Mesendoderm (in vitro differentiated cells): ENCODE measurements around the gene SRL. TPM values are rescaled to one million over a fixed set of nuclear protein-coding genes. Genes with fewer than 3 reads are reported as not detected.

Experiments
- DNase-seq: peaks from one replicate; pipeline ENCODE4 v3.0.0; 2013
- H2AK5ac ChIP-seq: 2 replicates; pipeline ENCODE4 v1.6.1; 2013; ENCODE audit warnings: low read length, inconsistent platforms
- H2BK120ac ChIP-seq: 2 replicates; pipeline ENCODE4 v1.6.1; 2013; ENCODE audit warnings: low read depth, mild to moderate bottlenecking, low read length, moderate library complexity, mixed read lengths
- H2BK15ac ChIP-seq: replicated peaks from 2 replicates; pipeline ENCODE4 v1.6.1; 2013; ENCODE audit warnings: low read depth, mild to moderate bottlenecking, moderate library complexity
- H2BK5ac ChIP-seq: 2 replicates; pipeline ENCODE4 v1.6.1; 2013; ENCODE audit warnings: low read length, inconsistent platforms
- H3K18ac ChIP-seq: 2 replicates; pipeline ENCODE4 v1.6.1; 2013; ENCODE audit warnings: mild to moderate bottlenecking, low read length, mixed read lengths
- H3K23ac ChIP-seq: one replicate; pipeline ENCODE4 v1.6.1; 2013; ENCODE audit warnings: low read length
- H3K27ac ChIP-seq: 2 replicates; pipeline ENCODE4 v1.5.1; 2013; ENCODE audit warnings: low read depth, mild to moderate bottlenecking, inconsistent platforms, low read length, moderate library complexity
- H3K27me3 ChIP-seq: 2 replicates; pipeline ENCODE4 v1.6.1; 2013; ENCODE audit warnings: low read length, control low read depth, mild to moderate bottlenecking, inconsistent platforms; ENCODE audit not compliant: insufficient read depth, poor library complexity
- H3K36me3 ChIP-seq: 2 replicates; pipeline ENCODE4 v1.6.1; 2013; ENCODE audit warnings: low read length, inconsistent platforms; ENCODE audit not compliant: control insufficient read depth, insufficient read depth
- H3K4ac ChIP-seq: one replicate; pipeline ENCODE4 v1.6.1; 2013; ENCODE audit warnings: low read depth, mild to moderate bottlenecking, low read length, moderate library complexity
- H3K4me1 ChIP-seq: 2 replicates; pipeline ENCODE4 v1.6.1; 2013; ENCODE audit warnings: low read depth, low read length, inconsistent platforms; ENCODE audit not compliant: control insufficient read depth
- H3K4me2 ChIP-seq: 2 replicates; pipeline ENCODE4 v1.6.1; 2013; ENCODE audit warnings: low read length
- H3K4me3 ChIP-seq: 2 replicates; pipeline ENCODE4 v1.5.1; 2013; ENCODE audit warnings: mild to moderate bottlenecking, low read length
- H3K56ac ChIP-seq: one replicate; pipeline ENCODE4 v1.6.1; 2013; ENCODE audit warnings: low read length
- H3K79me1 ChIP-seq: 2 replicates; pipeline ENCODE4 v1.6.1; 2013; ENCODE audit warnings: low read length, inconsistent platforms
- H3K79me2 ChIP-seq: 2 replicates; pipeline ENCODE4 v1.6.1; 2013; ENCODE audit warnings: mild to moderate bottlenecking, low read length; ENCODE audit not compliant: control insufficient read depth, insufficient read depth
- H3K9ac ChIP-seq: 2 replicates; pipeline ENCODE4 v1.6.1; 2013; ENCODE audit warnings: low read length, inconsistent platforms
- H4K5ac ChIP-seq: one replicate; pipeline ENCODE4 v1.6.1; 2013; ENCODE audit warnings: low read length
- H4K8ac ChIP-seq: one replicate; pipeline ENCODE4 v1.6.1; 2013; ENCODE audit warnings: low read depth, mild to moderate bottlenecking, control low read depth, low read length, moderate library complexity
- whole genome bisulfite sequencing: extraction: QIAGEN DNeasy Blood & Tissue Kit; methylation state at CpG from one replicate; pipeline ENCODE4 v1.1.7; 2013; ENCODE audit warnings: low lambda C conversion rate, missing lambda C conversion rate; ENCODE audit not compliant: insufficient coverage; ENCODE audit errors: extremely low coverage; 5-methylcytosine and 5-hydroxymethylcytosine counted together
- polyA plus RNA-seq, 2 experiments: library from polyadenylated mRNA; stranded (reverse); fragments of 200-250 nt; gene quantifications; one replicate each; pipeline ENCODE4 v1.2.3, GENCODE V29; 2013

Gene SRL
- polyA plus RNA-seq (2013, experiment 1 of 2): 0.07 TPM
- polyA plus RNA-seq (2013, experiment 2 of 2): 0.06 TPM

DNA sequence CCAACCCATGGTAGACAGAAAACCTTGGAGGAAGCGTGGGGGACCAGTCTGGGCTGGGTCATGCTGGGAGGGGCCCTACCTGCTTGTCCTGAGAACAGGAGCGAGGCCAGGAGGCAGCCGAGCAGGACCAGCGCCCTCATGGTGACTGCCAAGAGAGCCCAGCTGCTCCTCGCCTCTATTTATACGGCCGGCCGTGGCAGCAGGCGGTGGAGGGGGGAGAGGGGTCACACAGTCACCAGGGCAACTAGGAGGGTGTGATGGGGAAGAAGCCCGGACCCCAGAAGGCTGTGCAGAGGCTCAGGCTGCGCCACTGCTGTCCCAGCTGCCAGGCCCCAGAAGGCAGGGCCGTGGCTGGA lies at the start of gene SRL:
Gene SRL (minus strand): TSS at position 153 of the 356 bp plus-strand sequence. CDS start 13 bp downstream, at position 140.
- no peaks in the 10 kb centered on the region for H3K36me3 ChIP-seq
- no peak for DNase-seq
- H4K5ac ChIP-seq: no peak within 1 kb of the TSS
- no peak within 1 kb of the TSS for H2AK5ac ChIP-seq
- H3K9ac ChIP-seq: no peak within 1 kb of the TSS
- no peaks in the 10 kb centered on the region for H3K27me3 ChIP-seq
- no peaks in the 10 kb centered on the region for H3K4me1 ChIP-seq
- H3K79me1 ChIP-seq: no peaks in the 10 kb centered on the region
- H3K4me2 ChIP-seq: no peak within 1 kb of the TSS
- H2BK120ac ChIP-seq: no peak within 1 kb of the TSS
- no peak within 1 kb of the TSS for H3K23ac ChIP-seq
- no peak within 1 kb of the TSS for H3K4ac ChIP-seq
- no CpG with 5 or more reads among the region's 12 CpGs for WGBS
- H2BK5ac ChIP-seq: no peak within 1 kb of the TSS
- H3K27ac ChIP-seq: no peak within 1 kb of the TSS
- H3K4me3 ChIP-seq: no peak within 1 kb of the TSS
- no peak within 1 kb of the TSS for H2BK15ac ChIP-seq
- H3K79me2 ChIP-seq: no peaks in the 10 kb centered on the region
- peak within 1 kb of the TSS; percentile 3 for H3K56ac ChIP-seq
- no peak within 1 kb of the TSS for H3K18ac ChIP-seq
- H4K8ac ChIP-seq: no peak within 1 kb of the TSS

DNA sequence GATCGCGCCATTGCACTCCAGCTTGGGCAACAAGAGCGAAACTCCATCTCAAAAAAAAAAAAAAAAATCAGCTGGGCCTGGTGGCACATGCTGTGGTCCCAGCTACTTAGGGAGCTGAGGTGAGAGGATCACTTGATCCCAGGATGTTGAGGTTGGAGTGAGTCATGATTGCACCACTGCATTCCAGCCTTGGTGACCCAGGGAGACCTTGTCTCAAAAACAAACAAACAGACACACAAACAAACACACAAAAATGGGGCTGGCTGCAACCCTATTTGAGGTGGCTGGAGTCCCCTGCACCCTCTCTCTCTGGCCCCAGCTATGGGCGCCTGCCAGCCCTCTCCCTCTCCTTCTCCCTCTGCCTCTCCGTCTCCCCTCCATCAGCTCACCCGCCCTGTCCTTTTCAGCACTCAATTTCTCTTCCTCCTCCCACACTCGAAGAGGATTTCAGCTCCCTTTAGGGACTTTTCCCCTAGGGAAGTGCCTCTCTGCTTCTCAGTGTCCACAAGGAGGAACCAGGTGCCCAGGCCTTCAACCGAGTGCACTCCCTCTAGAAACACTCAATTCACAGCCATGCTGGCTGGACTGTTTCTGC lies 48.5 kb upstream of the SRL start:
- Histone ChIP-seq H3K23ac (no peak overlapping the region), H3K79me2 (no peaks in the 10 kb centered on the region), H3K4me2 (no peak overlapping the region), H3K27ac (peak overlapping the region; percentile 20), H3K4ac (no peak overlapping the region), H2BK5ac (no peak overlapping the region), H3K9ac (peak overlapping the region; percentile 19), H3K79me1 (no peaks in the 10 kb centered on the region), H2BK120ac (no peak overlapping the region), H4K5ac (no peak overlapping the region), H4K8ac (no peak overlapping the region), H3K18ac (no peak overlapping the region), H2BK15ac (no peak overlapping the region), H3K36me3 (no peaks in the 10 kb centered on the region), H3K56ac (peak overlapping the region; percentile 60), H2AK5ac (no peak overlapping the region), H3K4me3 (no peak overlapping the region), H3K4me1 (peaks cover 9% of the 10 kb centered on the region), H3K27me3 (no peaks in the 10 kb centered on the region)
- no CpG with 5 or more reads among the region's 8 CpGs for WGBS
- peak; percentile 97 for DNase-seq

DNA sequence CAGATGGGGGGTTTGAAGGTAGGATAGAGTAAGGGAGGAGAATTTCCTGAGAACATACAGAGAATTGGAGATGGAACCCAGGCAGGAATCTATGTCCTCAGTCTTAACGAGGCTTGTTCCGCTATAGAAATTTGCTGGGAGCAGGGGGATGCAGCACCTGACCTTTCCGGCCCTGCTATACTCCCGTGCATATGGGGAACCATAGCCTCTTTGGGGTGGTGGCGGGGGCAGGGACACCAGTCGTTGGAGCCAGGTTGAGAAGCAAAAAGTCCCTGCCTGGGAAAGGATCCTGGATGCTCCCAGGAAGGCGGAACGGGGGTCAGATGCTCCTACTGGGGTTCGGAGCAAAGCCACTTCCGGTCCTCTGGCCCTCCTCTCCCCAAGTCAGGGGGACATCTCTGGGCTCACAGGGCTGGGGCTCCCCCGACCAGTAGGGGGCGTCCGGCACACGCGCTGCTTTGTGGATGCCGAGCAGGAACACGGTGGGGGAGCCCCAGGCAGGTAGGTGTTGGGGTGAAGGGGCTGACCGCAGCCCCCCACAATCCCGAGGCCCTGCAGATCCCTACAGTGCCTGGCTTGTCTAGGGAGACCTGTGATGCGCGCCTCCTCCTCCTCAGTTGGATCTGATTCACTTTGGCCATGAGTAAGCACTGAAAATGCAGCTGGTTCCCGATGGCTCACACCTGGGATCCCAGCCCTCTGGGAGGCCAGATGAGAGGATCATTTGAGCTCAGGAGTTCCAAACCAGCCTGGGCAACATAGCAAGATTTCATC lies 46.5 kb upstream of the SRL start:
- Histone ChIP-seq H4K5ac (no peak overlapping the region), H3K23ac (no peak overlapping the region), H3K4me2 (no peak overlapping the region), H2BK5ac (no peak overlapping the region), H3K27ac (no peak overlapping the region), H4K8ac (no peak overlapping the region), H2AK5ac (no peak overlapping the region), H3K79me1 (no peaks in the 10 kb centered on the region), H3K79me2 (no peaks in the 10 kb centered on the region), H2BK15ac (no peak overlapping the region), H3K56ac (peak overlapping the region; percentile 65), H3K4me3 (no peak overlapping the region), H3K36me3 (no peaks in the 10 kb centered on the region), H3K4ac (no peak overlapping the region), H2BK120ac (no peak overlapping the region), H3K4me1 (peaks cover 1% of the 10 kb centered on the region), H3K18ac (no peak overlapping the region), H3K9ac (peak overlapping the region; percentile 2), H3K27me3 (no peaks in the 10 kb centered on the region)
- peak; percentile 79 for DNase-seq
- WGBS: no CpG with 5 or more reads among the region's 22 CpGs

DNA sequence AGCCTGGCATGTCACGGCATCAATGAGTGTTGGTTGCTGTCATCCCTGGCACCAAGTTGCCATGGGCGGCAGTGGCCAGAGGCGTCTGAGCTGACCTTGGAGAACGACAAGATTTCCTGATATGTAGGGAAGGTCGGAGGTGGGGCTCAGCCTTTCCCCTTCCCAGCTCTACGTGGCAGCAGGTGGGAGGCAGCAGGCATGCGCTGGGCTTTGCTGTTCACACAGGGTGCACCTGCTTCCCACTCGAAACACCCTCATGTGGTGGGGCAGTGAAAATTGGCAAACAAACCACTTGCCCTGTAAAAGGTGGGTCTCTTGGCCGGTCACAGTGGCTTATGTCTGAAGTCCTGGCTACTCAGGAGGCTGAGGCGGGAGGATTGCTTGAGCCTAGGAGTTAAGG lies 43.3 kb upstream of the SRL start:
- Histone ChIP-seq H3K27ac (no peak overlapping the region), H3K27me3 (no peaks in the 10 kb centered on the region), H3K79me2 (no peaks in the 10 kb centered on the region), H3K4me2 (no peak overlapping the region), H4K8ac (no peak overlapping the region), H4K5ac (no peak overlapping the region), H2BK15ac (no peak overlapping the region), H3K36me3 (no peaks in the 10 kb centered on the region), H3K18ac (no peak overlapping the region), H3K9ac (no peak overlapping the region), H3K23ac (no peak overlapping the region), H3K56ac (no peak overlapping the region), H2BK5ac (no peak overlapping the region), H3K79me1 (no peaks in the 10 kb centered on the region), H3K4me3 (no peak overlapping the region), H2AK5ac (no peak overlapping the region), H3K4me1 (no peaks in the 10 kb centered on the region), H3K4ac (no peak overlapping the region), H2BK120ac (no peak overlapping the region)
- no peak for DNase-seq
- no CpG with 5 or more reads among the region's 10 CpGs for WGBS

DNA sequence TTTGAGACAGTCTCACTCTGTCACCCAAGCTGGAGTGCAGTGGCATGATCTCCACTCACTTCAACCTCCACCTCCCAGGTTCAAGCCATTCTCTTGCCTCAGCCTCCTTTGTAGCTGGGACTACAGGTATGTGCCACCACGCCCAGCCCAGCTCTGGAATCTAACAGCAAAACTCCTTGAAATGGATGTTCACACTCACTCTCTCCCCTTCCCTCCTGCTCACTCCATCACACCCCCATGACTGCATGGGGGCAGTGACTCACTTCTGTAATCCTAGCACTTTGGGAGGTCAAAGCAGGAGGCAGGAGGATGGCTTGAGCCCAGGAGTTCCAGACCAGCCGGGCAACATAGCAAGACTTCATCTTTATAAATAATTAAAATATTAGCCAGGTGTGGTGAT lies 42.1 kb upstream of the SRL start:
- Histone ChIP-seq H3K4me1 (no peaks in the 10 kb centered on the region), H3K23ac (no peak overlapping the region), H3K79me2 (no peaks in the 10 kb centered on the region), H4K5ac (no peak overlapping the region), H3K4me3 (no peak overlapping the region), H3K4me2 (no peak overlapping the region), H2BK15ac (no peak overlapping the region), H3K27me3 (no peaks in the 10 kb centered on the region), H2BK5ac (no peak overlapping the region), H2AK5ac (no peak overlapping the region), H3K36me3 (no peaks in the 10 kb centered on the region), H3K9ac (no peak overlapping the region), H3K18ac (no peak overlapping the region), H3K79me1 (no peaks in the 10 kb centered on the region), H4K8ac (no peak overlapping the region), H3K27ac (no peak overlapping the region), H3K56ac (peak overlapping the region; percentile 15), H3K4ac (no peak overlapping the region), H2BK120ac (no peak overlapping the region)
- no CpG with 5 or more reads among the region's 2 CpGs for WGBS
- peak; percentile 81 for DNase-seq
